Mucosa of rectum (tissue), 2 donors: ENCODE data around the gene OPTC.
A peak's percentile ranks its signal among the peaks of the same experiment; 100 is the strongest.
"Not testable (repeated sequence)": the region's sequence is repeated elsewhere in the genome, so short reads cannot be mapped to it uniquely, and the experiment has no call there.

Experiments
- H3K27ac ChIP-seq, 2 donors: one replicate each; pipeline ENCODE4 v1.7.0; 2013; ENCODE audit warnings: inconsistent platforms in 2 of 2, low read depth in 2 of 2, low read length in 2 of 2
- H3K27me3 ChIP-seq, 2 donors: one replicate each; pipeline ENCODE4 v1.7.0; 2013; ENCODE audit warnings: low read length in 2 of 2; ENCODE audit not compliant: control insufficient read depth in 2 of 2, insufficient read depth in 2 of 2
- H3K36me3 ChIP-seq, 2 donors: one replicate each; pipeline ENCODE4 v1.7.0; 2013; ENCODE audit warnings: low read length in 2 of 2; ENCODE audit not compliant: control insufficient read depth in 2 of 2, insufficient read depth in 2 of 2
- H3K4me1 ChIP-seq, 2 donors: one replicate each; pipeline ENCODE4 v1.7.0; 2013; ENCODE audit warnings: low read length in 2 of 2, mild to moderate bottlenecking in 1 of 2; ENCODE audit not compliant: control insufficient read depth in 2 of 2, insufficient read depth in 2 of 2
- H3K4me3 ChIP-seq, 2 donors: one replicate each; pipeline ENCODE4 v1.7.0; 2013; ENCODE audit warnings: low read length in 2 of 2
- H3K9ac ChIP-seq, 2 donors: one replicate each; pipeline ENCODE4 v1.7.0; 2013; ENCODE audit warnings: low read length in 2 of 2, low read depth in 1 of 2, mild to moderate bottlenecking in 1 of 2
- H3K9me3 ChIP-seq, 2 donors: one replicate each; pipeline ENCODE4 v1.7.0; 2013; ENCODE audit warnings: low read length in 2 of 2; ENCODE audit not compliant: control insufficient read depth in 2 of 2
- donor health status: healthy.
- donor health status: Normal muscosa, but diverticular disease.

OPTC gene

GRCh38 chr1:203511930-203512329, 18.0 kb downstream of the OPTC start:
- Histone ChIP-seq H3K27ac (no peak overlapping the region), H3K4me3 (no peak overlapping the region), H3K27me3 (no peaks in the 10 kb centered on the region), H3K9me3 (no peaks in the 10 kb centered on the region), H3K9ac (no peak overlapping the region), H3K4me1 (peaks cover 8 to 9% of the 10 kb centered on the region in 2 donors), H3K36me3 (no peaks in the 10 kb centered on the region)

- no peak overlapping the region for H3K9ac ChIP-seq
- no peaks in the 10 kb centered on the region for H3K27me3 ChIP-seq
- H3K9me3 ChIP-seq, result no peaks in the 10 kb centered on the region
- no peaks in the 10 kb centered on the region for H3K36me3 ChIP-seq
- H3K27ac ChIP-seq, result peak overlapping the region in 1 of 2 donors; percentile 21
- H3K4me3 ChIP-seq, result no peak overlapping the region
- H3K4me1 ChIP-seq, result peaks cover 5 to 8% of the 10 kb centered on the region in 2 donors
Observed at GRCh38 chr1:203512517-203512847, 18.5 kb downstream of the OPTC start.

- no peak overlapping the region for H3K4me3 ChIP-seq
- H3K27me3 ChIP-seq, result no peaks in the 10 kb centered on the region
- no peaks in the 10 kb centered on the region for H3K9me3 ChIP-seq
- peaks cover 5 to 8% of the 10 kb centered on the region in 2 donors for H3K4me1 ChIP-seq
- H3K36me3 ChIP-seq, result no peaks in the 10 kb centered on the region
- H3K9ac ChIP-seq, result no peak overlapping the region
- peak overlapping the region in 1 of 2 donors; percentile 21 for H3K27ac ChIP-seq
Observed at GRCh38 chr1:203512848-203513584, 19.1 kb downstream of the OPTC start.

GRCh38 chr1:203513585-203514031, 19.7 kb downstream of the OPTC start:
- H3K9ac ChIP-seq, result no peak overlapping the region
- H3K4me3 ChIP-seq, result no peak overlapping the region
- peak overlapping the region in 1 of 2 donors; percentile 9 for H3K27ac ChIP-seq
- H3K9me3 ChIP-seq, result no peaks in the 10 kb centered on the region
- no peaks in the 10 kb centered on the region for H3K27me3 ChIP-seq
- H3K36me3 ChIP-seq, result no peaks in the 10 kb centered on the region
- peaks cover 5 to 8% of the 10 kb centered on the region in 2 donors for H3K4me1 ChIP-seq

- Histone ChIP-seq H3K4me3 (no peak overlapping the region), H3K36me3 (no peaks in the 10 kb centered on the region), H3K9me3 (no peaks in the 10 kb centered on the region), H3K27ac (no peak overlapping the region), H3K4me1 (peaks cover 7 to 8% of the 10 kb centered on the region in 2 donors), H3K9ac (no peak overlapping the region), H3K27me3 (no peaks in the 10 kb centered on the region)
Observed at GRCh38 chr1:203516184-203516583, 22.2 kb downstream of the OPTC start.

- Histone ChIP-seq H3K36me3 (no peaks in the 10 kb centered on the region), H3K27ac (no peak overlapping the region), H3K4me3 (no peak overlapping the region), H3K4me1 (peaks cover 8 to 9% of the 10 kb centered on the region in 2 donors), H3K9me3 (no peaks in the 10 kb centered on the region), H3K27me3 (no peaks in the 10 kb centered on the region), H3K9ac (no peak overlapping the region)
Observed at GRCh38 chr1:203516906-203517305, 23.0 kb downstream of the OPTC start.

GRCh38 chr1:203517426-203518110, 23.6 kb downstream of the OPTC start:
- H3K4me3 ChIP-seq, result no peak overlapping the region
- H3K9ac ChIP-seq, result no peak overlapping the region
- H3K4me1 ChIP-seq, result peaks cover 6 to 9% of the 10 kb centered on the region in 2 donors
- H3K27me3 ChIP-seq, result no peaks in the 10 kb centered on the region
- H3K36me3 ChIP-seq, result no peaks in the 10 kb centered on the region
- H3K27ac ChIP-seq, result no peak overlapping the region
- H3K9me3 ChIP-seq, result no peaks in the 10 kb centered on the region

- not testable (repeated sequence) for H3K27ac ChIP-seq, H3K4me1 ChIP-seq, H3K27me3 ChIP-seq, H3K9me3 ChIP-seq, H3K36me3 ChIP-seq, H3K9ac ChIP-seq, H3K4me3 ChIP-seq
Observed at GRCh38 chr1:203518139-203518538, 24.2 kb downstream of the OPTC start.

- no peak overlapping the region for H3K9ac ChIP-seq
- no peaks in the 10 kb centered on the region for H3K36me3 ChIP-seq
- no peak overlapping the region for H3K4me3 ChIP-seq
- H3K9me3 ChIP-seq, result no peaks in the 10 kb centered on the region
- H3K4me1 ChIP-seq, result peaks cover 2 to 4% of the 10 kb centered on the region in 2 donors
- no peaks in the 10 kb centered on the region for H3K27me3 ChIP-seq
- H3K27ac ChIP-seq, result no peak overlapping the region
Observed at GRCh38 chr1:203518541-203518940, 24.6 kb downstream of the OPTC start.

GRCh38 chr1:203519053-203519840, 25.3 kb downstream of the OPTC start:
- Histone ChIP-seq H3K27me3 (no peaks in the 10 kb centered on the region), H3K4me1 (peaks cover under 1 to 4% of the 10 kb centered on the region in 2 donors), H3K36me3 (no peaks in the 10 kb centered on the region), H3K9ac (no peak overlapping the region), H3K4me3 (no peak overlapping the region), H3K27ac (no peak overlapping the region), H3K9me3 (no peaks in the 10 kb centered on the region)
